Skeletal muscle cell (primary cell): ENCODE data around the gene ARID5B.
A peak's percentile ranks its signal among the peaks of the same experiment; 100 is the strongest.

Source experiments
- DNase-seq: peaks from one replicate; pipeline ENCODE4 v3.0.0-alpha.2; 2010; ENCODE audit warnings: low read depth
- H3K4me3 ChIP-seq: 2 replicates; pipeline ENCODE4 v1.5.1; 2011; ENCODE audit warnings: low read depth, mild to moderate bottlenecking, control low read depth, low read length, moderate library complexity

Gene ARID5B

DNA sequence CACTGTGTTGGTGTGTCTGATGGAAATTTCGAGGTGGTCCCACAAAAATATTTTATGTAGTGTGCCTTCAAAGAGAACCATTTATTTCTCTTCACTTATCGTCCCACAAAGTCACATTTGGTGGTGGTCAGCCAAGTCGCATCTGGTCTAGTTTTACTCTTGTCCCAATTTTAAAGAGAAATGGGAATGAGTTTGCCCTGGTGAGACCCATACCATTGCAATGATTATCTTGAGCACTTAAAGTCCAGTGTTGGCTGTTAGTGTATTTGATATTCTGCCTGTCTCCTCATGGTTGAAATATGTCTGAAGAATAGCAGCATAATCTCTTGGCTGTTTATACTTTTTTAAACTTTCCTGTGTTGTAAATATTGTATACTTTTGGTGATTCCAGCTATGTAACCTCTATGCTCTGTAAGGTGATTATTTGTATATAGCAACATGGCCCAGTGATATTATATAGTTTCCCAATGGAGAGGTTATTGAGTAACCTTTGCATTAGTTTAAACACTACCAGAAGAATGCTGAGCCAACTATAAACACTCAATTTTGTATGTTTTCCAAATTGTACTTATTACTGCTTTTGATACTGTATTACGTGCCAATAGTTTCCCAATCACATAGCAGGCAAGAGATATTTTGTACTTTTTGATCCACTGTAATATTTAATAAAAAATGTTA is 194.9 kb downstream of the ARID5B start:
- DNase-seq = no peak
- no peak overlapping the region for H3K4me3 ChIP-seq

- DNase-seq = no peak
- no peak overlapping the region for H3K4me3 ChIP-seq
Observed at GRCh38 chr10:62098278-62099121, 197.0 kb downstream of the ARID5B start.

DNA sequence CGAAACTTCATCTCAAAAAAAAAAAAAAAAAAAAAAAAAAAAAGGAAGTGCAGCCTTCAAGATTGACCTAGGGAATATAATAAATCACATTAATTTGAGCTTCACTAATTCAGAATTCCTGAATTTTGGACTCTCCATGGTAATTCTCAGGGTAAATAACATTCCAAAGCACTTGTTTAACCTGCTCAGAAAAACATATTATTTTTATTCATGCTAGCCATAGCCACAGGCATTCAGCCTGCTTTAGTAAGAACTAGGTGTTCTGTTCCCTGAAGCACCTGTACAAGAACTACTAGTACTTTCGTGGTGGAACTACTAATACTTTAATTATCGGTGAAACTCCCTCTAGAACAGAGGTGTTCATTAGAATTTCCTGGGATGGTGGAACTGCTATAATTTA is 197.8 kb downstream of the ARID5B start:
- no peak for DNase-seq
- H3K4me3 ChIP-seq = no peak overlapping the region

DNA sequence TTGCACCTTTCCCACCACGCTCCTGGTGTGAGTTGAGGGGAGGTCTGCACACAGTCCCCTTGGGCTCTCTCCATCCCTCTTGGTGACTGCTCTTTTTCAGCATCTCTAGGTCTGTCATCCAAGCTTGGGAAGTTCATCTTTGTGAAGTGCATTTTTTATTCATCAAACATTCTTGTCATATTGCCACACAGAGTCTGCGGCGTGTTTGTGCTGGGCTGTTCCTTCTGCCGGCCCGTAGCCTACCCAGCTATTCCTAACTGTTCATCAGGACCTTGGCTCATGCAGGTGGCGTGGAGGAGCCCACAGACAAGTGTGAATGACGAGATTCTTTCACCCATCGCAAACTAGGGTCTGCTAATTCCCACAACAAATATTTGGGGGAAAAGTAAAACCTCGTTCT is 202.4 kb downstream of the ARID5B start:
- H3K4me3 ChIP-seq = no peak overlapping the region
- DNase-seq = no peak

DNA sequence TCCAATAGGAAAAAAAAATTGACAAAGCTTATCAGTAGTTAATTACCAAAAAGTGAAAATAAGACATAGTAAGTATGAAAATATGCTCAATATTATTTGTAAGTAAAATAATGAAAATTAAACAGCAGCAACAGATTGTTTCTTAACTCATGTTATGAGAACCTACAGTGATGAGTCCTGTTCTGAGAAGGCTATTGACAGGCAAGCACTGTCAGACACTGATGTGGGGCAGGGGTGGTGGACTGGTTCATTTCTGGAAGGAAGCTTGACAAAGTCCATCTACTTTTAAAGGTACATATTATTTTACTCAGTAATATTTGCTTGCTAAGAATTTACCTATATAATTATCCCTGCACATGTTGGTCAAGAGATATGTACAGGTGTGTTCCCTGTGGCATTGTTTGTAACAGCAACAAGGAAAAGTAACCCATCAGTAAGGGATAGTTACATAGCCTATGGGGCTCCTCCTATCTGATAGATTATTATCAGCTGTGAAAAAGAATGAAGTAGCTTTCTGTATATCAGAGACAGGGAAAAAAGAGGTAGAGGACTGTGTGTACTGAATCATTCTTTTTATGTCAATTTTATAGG is 205.5 kb downstream of the ARID5B start:
- H3K4me3 ChIP-seq = no peak overlapping the region
- no peak for DNase-seq

GRCh38 chr10:62108759-62109586 is 207.5 kb downstream of the ARID5B start:
- no peak overlapping the region for H3K4me3 ChIP-seq

GRCh38 chr10:62109587-62110293 is 208.2 kb downstream of the ARID5B start:
- no peak overlapping the region for H3K4me3 ChIP-seq
- DNase-seq = no peak

More at GRCh38 chr10:62108759-62109586, 207.5 kb downstream of the ARID5B start:
- no peak for DNase-seq

- DNase-seq = no peak
- no peak overlapping the region for H3K4me3 ChIP-seq
Observed at GRCh38 chr10:62112300-62112699, 210.8 kb downstream of the ARID5B start.

GRCh38 chr10:62112963-62113362 is 211.5 kb downstream of the ARID5B start:
- no peak overlapping the region for H3K4me3 ChIP-seq
- DNase-seq = no peak

GRCh38 chr10:62113680-62114079 is 212.2 kb downstream of the ARID5B start:
- H3K4me3 ChIP-seq = no peak overlapping the region
- no peak for DNase-seq

- no peak for DNase-seq
- no peak overlapping the region for H3K4me3 ChIP-seq
Observed at GRCh38 chr10:62115321-62115720, 213.8 kb downstream of the ARID5B start.

GRCh38 chr10:62115842-62116241 is 214.3 kb downstream of the ARID5B start:
- H3K4me3 ChIP-seq = no peak overlapping the region
- DNase-seq = no peak

DNA sequence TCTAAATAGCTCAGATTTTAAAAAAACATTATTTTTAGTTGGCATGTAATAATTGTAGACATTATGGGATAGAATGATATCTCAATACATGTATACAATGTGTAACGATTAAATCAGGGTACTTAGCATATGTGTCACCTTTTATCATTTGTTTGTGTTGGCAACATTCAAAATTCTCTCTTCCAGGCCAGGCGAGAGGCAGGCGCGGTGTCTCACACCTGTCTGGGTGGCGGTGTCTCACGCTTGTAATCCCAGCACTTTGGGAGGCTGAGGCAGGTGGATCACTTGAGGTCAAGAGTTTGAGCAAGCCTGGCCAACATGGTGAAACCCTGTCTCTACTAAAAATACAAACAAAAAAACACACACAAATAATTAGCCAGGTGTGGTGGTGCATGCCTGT is 215.4 kb downstream of the ARID5B start:
- DNase-seq = no peak
- no peak overlapping the region for H3K4me3 ChIP-seq

DNA sequence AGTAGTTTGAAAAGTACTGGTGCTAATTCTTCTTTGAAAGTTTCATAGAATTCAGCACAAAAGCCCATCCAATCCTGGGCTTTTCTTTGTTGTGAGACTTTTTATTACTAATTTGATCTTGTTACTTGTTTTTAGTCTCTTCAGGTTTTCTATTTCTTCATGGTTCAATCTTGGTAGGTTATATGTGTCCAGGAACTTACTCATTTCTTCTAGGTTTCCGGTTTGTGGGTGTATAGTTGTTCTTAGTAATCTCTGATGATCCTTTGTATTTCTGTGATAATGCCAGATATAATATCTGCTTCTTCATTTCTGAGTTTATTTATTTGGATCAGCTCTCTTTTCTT is 219.7 kb downstream of the ARID5B start:
- DNase-seq = no peak
- H3K4me3 ChIP-seq = no peak overlapping the region

GRCh38 chr10:62127975-62128374 is 226.5 kb downstream of the ARID5B start:
- DNase-seq = no peak
- H3K4me3 ChIP-seq = no peak overlapping the region

DNA sequence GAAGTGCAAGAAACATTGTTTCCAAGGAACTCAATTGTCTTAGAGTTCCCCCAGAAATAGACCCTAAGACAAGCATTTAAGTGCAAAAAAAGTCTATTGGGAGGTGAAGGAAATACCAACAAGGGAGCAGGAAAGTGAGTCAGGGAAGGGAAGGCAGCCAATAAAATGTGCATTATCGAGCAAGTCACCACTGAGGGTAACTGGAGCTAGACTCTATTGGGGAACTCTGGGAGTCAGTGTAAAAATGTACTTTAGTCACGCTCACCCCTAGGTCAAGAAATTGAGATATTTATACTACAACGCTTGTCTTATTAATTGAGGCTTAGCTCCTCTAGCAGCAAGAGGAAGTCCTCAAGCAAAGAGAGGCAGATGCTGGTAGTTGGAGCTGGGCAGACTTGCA is 229.4 kb downstream of the ARID5B start:
- no peak overlapping the region for H3K4me3 ChIP-seq
- DNase-seq = peak; percentile 76

GRCh38 chr10:62131724-62132123 is 230.2 kb downstream of the ARID5B start:
- no peak for DNase-seq
- no peak overlapping the region for H3K4me3 ChIP-seq

DNA sequence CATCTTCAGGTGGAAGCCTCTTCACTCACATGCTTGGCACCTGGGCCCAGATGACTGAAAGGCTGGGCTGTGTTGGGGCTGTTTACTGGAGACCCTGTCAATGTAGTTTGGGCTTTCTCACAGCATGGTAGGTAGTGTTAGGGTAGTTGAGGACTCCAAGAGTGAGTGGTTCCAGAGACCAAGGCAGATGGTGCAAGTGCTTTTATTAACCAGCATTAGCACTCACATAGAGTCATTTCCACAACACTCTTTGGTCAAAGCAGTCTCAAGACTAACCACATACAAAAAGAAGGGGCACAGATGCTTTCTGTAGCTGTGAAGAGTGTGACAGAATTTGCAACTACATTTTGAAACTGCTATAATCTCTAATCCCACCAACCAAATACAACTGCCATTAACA is 232.1 kb downstream of the ARID5B start:
- no peak overlapping the region for H3K4me3 ChIP-seq
- DNase-seq = no peak

- no peak for DNase-seq
- no peak overlapping the region for H3K4me3 ChIP-seq
Observed at GRCh38 chr10:62136931-62137330, 235.4 kb downstream of the ARID5B start.
